GM18520 (cell line): ENCODE data around the gene ZNF561.
"Not testable (repeated sequence)": the region's sequence is repeated elsewhere in the genome, so short reads cannot be mapped to it uniquely, and the experiment has no call there.

ENCODE experiments used
- ATAC-seq: cut with Tn5 transposase; IDR thresholded peaks from one replicate; pipeline ENCODE4 v1.9.1; 2021; ENCODE audit not compliant: unreplicated experiment

ZNF561 gene

GRCh38 chr19:9582081-9582725, 38.8 kb downstream of the ZNF561 start:
- ATAC-seq = not testable (repeated sequence)

GRCh38 chr19:9580728-9581127, 40.3 kb downstream of the ZNF561 start:
- ATAC-seq = no peak

- no peak for ATAC-seq
Observed at GRCh38 chr19:9570255-9570654, 50.8 kb downstream of the ZNF561 start.

GRCh38 chr19:9566729-9567128, 54.3 kb downstream of the ZNF561 start:
- ATAC-seq = no peak

- ATAC-seq = no peak
Observed at GRCh38 chr19:9565900-9566705, 54.9 kb downstream of the ZNF561 start.
